Fibroblast of skin of left biceps (primary cell): ENCODE data around the gene BBIP1.
A peak's percentile ranks its signal among the peaks of the same experiment; 100 is the strongest.

Experiments used
- DNase-seq, 2 experiments: peaks; one replicate each; pipeline ENCODE4 v3.0.0-alpha.2; 2013; ENCODE audit warnings: low read depth in 2 of 2

Gene BBIP1

GRCh38 chr10:110863956-110864355, 55.0 kb downstream of the BBIP1 start:
- no peak for DNase-seq

DNA sequence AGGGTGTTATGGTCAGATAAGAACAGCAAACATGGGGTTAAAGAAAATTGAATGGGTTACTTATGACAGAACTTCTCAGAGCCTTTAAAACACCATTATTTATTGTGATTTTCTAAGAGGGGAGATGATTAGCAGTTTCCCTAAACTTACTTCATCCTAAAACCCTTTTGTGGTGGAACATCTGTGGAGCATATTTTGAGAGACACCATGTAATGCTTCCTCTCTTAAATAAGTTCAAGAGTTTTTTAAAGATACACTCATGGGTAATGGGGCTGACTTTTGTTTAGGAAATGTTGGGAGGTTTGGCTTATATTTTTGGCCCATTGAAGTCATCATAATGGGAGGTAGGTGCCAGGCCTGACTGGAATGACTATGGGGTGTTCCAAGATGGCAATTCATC, 55.6 kb downstream of the BBIP1 start:
- DNase-seq: peak in 1 of 2 experiments; percentile 31

- DNase-seq: no peak
These were observed 56.0 kb downstream of the BBIP1 start for GRCh38 chr10:110862961-110863360.

DNA sequence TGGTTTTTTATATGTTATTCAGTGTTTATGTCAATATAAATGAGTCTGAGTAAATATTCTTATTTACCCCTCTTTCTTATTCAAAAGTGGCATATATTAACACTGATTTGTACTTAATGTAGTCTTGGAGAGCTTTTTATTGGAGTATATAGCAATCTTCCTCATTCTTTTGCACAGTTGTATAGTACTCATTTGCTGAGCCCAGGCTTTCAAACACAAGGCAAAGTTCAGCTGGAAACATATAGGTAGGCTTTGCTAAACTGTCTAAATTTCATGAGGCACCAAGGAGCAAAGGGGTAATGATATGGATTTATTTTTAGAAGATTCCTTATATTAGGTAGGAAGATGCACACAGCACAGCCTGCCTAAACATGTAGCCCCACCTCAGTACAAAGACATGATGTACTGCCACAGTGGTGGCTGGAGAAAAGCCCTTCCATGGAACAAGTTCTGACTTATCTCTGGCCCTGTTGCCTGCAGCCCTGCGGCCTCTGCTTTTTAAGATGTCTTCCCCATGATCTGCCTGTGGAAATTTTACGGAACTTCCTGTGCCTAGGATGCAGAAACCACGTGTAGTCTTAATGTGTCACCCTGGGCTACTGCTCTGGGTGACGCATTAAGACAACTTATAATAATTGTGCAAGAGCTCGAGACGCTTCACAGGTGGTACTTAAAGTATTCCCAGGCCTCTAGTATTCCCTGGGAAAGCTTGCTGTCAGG, 56.9 kb downstream of the BBIP1 start:
- DNase-seq: no peak

- no peak for DNase-seq
These were observed 57.5 kb downstream of the BBIP1 start for GRCh38 chr10:110861476-110861875.

- no peak for DNase-seq
These were observed 58.3 kb downstream of the BBIP1 start for GRCh38 chr10:110860576-110861241.

DNA sequence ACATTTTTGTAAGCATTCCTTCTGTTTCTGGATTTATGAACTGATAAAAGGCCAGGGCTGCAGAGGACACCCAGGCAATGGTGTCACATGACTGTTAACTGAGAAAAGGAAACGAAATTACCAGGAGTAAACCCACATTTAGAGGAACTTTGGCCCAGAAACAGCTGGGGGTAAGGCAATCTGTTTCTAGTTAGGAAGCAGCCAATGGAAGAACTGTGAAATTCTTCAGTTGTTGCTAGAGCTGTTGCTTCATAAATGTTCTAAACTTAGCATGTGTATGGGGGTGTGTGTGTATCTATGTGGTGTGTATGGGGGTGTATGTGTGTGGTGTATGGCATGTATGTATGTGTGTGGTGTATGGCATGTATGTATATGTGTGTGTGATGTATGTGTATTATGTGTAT, 59.0 kb downstream of the BBIP1 start:
- DNase-seq: peak; percentile 90 to 92

DNA sequence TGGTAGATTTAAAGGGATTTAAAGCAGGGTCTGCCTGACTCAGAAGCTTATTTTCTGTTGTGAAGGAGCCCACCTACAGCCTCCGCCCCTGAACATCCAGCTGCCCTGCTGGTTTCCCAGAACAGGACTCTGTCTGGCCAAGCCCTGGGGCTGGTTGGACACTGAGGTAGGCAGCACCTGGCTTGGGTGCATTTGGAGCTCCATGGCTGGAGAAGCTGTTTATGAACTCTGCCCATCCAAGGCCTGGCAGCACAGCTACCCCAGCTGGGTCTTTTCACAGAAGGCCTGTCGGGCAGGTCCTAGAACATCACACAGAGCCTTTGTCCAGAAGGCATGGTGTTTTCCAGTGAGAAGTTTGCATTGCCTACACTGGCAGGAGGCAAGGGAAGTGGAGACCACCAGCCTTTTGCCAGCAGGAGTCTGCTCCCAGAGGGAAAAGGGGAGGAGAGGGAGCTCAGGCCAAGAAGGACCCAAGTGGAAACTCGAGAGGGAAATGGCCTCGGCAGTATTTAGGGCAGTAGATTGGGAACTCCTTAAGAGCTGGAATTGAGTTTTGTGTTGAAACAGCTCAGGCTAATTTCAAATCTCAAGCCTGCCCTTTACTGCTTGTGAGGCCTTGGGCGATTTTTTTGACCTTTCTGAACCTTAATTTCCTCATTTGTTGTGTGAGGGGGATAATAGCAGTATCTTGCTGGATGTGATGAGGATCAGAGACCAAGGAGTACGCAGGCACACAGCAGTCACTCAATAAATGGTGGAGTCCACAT, 59.6 kb downstream of the BBIP1 start:
- no peak for DNase-seq

- no peak for DNase-seq
These were observed 60.6 kb downstream of the BBIP1 start for GRCh38 chr10:110858297-110858934.

DNA sequence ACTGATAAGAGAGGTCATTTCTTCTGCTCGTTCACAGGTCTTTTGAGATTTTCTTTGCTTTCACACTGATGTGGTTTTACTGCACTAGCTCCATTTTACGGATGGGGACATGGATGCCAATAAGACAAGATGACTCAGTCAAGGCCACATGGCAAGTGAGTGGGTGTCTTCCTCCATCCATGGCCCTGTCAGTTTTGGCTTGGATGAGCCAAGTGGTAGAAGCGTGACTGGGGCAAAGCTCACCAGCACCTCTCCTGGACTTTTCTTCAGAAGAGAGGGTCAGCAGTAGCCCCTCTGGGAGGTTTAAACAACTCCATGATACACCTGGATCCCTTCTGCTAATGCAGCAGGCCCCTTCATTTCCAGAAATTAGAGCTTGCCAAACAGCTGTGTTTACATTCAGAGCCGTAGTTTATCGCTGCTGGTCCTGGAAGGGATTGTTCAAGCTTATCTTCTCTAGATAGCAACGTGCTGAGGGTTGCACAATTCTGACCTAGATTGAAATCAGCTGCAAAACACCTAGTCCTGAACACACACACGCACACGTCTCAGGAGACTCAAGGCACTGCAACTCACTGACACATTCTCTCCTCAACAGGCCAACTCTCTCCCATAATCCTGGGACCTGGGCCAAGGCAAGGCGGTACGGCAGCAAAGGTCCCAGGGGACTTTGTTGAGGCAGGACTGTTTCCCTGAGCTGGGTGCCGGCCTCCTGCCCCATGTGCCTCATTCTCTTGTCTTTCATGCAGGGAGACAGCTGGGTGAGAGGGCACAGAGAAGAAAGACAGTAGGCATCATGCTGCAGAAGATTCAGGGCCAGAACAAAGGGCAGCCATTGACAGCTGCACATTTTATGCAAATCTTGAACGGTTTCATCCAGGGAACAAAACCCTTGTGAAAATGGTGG, 61.5 kb downstream of the BBIP1 start:
- no peak for DNase-seq

DNA sequence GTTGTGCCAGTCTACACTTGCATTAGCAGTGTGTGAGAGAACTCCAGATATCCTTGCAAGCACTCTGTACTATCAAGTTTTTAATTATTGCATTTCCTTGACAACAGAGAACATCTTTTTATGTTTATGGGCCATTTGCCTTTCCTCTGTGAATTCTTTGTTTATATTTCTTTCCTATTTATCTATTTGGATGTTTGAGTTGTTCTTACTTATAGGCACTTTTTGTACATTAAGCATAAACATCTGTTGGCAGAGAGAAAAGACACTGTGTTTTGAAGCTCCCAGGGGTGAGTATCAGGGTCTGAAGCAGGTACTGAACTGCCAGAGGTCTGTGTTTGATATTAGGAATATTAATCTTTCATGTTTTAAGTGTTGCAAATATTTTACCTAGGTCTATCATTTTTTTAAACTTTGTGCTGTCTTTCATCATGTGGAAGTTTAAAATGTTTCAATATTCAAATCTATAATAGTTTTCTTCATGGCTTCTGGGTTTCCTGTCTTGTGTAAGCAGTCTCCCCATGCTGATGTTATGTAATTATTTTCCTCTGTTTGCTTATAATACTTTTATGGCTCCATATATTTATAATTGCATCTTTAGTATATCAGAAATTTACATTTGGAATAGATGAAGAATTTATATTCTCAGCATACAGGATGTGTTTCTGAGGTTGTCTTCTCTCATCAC, 64.9 kb downstream of the BBIP1 start:
- no peak for DNase-seq

- no peak for DNase-seq
These were observed 66.0 kb downstream of the BBIP1 start for GRCh38 chr10:110852947-110853346.

- DNase-seq: no peak
These were observed 66.6 kb downstream of the BBIP1 start for GRCh38 chr10:110852255-110852896.

DNA sequence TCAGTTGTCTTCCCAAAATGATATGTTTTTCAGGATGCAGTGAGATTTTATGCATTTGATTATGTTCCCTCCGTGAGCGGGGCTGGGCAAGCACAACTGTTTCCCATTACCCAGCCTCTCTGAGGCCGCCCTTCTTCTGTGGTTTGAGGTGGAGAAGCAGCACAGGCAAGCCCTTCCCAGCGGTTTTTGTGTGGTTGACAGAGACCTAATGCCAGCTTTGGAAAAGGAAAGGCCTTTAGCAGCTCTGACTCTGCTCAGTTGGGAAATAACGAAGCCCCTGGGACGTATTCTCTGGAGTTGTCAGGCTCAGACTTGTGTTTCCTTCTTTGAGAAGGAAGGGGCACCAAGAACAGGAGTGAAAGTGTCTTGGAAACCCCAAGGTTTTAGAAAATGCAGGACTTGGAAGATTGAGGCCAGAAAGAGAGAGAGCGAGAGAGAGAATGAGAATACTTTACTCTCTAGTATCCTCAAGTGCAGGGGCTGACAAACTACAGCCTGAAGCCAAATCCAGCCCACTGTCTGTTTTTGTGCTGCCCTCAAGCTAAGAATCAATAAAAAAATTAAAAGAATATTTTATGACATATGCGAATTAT, 67.9 kb downstream of the BBIP1 start:
- no peak for DNase-seq

DNA sequence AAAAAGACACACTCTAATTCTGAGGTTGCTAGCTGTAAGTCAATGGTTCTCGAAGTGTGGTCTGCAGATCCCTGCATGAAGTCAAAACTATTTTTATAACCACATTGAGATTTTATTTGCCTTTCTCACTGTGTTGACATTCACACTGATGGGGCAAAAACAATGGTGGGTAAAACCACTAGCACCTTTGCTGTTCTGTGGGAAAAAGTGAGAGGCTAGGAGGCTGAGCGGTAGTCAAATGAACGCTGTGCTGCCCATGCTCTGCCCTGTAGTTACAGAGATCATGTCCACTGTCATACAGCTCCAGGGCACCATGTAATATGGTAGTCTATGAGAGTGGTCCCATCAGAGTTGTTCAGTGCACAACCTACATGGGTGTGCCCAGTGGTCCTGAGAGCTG, 68.9 kb downstream of the BBIP1 start:
- no peak for DNase-seq
